Thymus (tissue), 11 donors: ENCODE measurements around the gene MSL3B.
A peak's percentile ranks its signal among the peaks of the same experiment; 100 is the strongest.
"Not testable (repeated sequence)": the region's sequence is repeated elsewhere in the genome, so short reads cannot be mapped to it uniquely, and the experiment has no call there.

Experiments used
- DNase-seq, 9 donors: peaks; one replicate each; pipeline ENCODE4 v3.0.0-alpha.2; 2013; ENCODE audit warnings: low spot score in 9 of 9, low read depth in 6 of 9, missing footprints in 1 of 9
- H3K27ac ChIP-seq, 2 donors: one replicate each; pipeline ENCODE4 v1.5.1; 2013; ENCODE audit warnings: control low read depth in 1 of 2, low read depth in 1 of 2, low read length in 1 of 2, mild to moderate bottlenecking in 1 of 2, moderate library complexity in 1 of 2
- H3K27me3 ChIP-seq, 2 donors: one replicate each; pipeline ENCODE4 v1.5.1; 2013; ENCODE audit warnings: low read length in 1 of 2; ENCODE audit not compliant: control insufficient read depth in 2 of 2, insufficient read depth in 1 of 2
- H3K36me3 ChIP-seq, 2 donors: one replicate each; pipeline ENCODE4 v1.5.1; 2013; ENCODE audit warnings: low read length in 1 of 2, mild to moderate bottlenecking in 1 of 2, moderate library complexity in 1 of 2; ENCODE audit not compliant: control insufficient read depth in 2 of 2, insufficient read depth in 2 of 2
- H3K4me1 ChIP-seq, 2 donors: one replicate each; pipeline ENCODE4 v1.5.1; 2013; ENCODE audit warnings: low read length in 2 of 2; ENCODE audit not compliant: control insufficient read depth in 2 of 2, insufficient read depth in 2 of 2
- H3K4me3 ChIP-seq, 2 donors: one replicate each; pipeline ENCODE4 v1.5.1; 2013; ENCODE audit warnings: low read length in 2 of 2, control low read depth in 1 of 2, mild to moderate bottlenecking in 1 of 2
- H3K9me3 ChIP-seq, 2 donors: one replicate each; pipeline ENCODE4 v1.5.1; 2013; ENCODE audit warnings: low read length in 1 of 2, mild to moderate bottlenecking in 1 of 2; ENCODE audit not compliant: control insufficient read depth in 2 of 2, insufficient read depth in 1 of 2
- WGBS: extraction: QIAGEN DNeasy Blood & Tissue Kit; methylation state at CpG from one replicate; pipeline ENCODE4 v1.1.7; 2013; 5-methylcytosine and 5-hydroxymethylcytosine counted together
- donor health status: healthy.

MSL3B gene

GRCh38 chr2:233867993-233868532, at the start of gene MSL3B:
TSS of gene MSL3B (minus strand) at chr2:233868386.
- peak; percentile 42 to 80 (median 53) for DNase-seq

GRCh38 chr2:233917116-233917515, 48.9 kb upstream of the MSL3B start, which contains the start of gene TRPM8:
TSS of gene TRPM8 (plus strand) at chr2:233917373. CDS start at chr2:233926538, 9,165 bp downstream.
- no peaks in the 10 kb centered on the region for H3K9me3 ChIP-seq
- no peak for DNase-seq
- no peak within 1 kb of the TSS for H3K27ac ChIP-seq
- H3K27me3 ChIP-seq = no peaks in the 10 kb centered on the region
- H3K4me3 ChIP-seq = no peak within 1 kb of the TSS
- WGBS = 54% methylated on average over 5 of the region's 5 CpGs
- no peaks in the 10 kb centered on the region for H3K36me3 ChIP-seq
- no peaks in the 10 kb centered on the region for H3K4me1 ChIP-seq

More at GRCh38 chr2:233867993-233868532, at the start of gene MSL3B:
- Histone ChIP-seq H3K4me3 (peak within 1 kb of the TSS; percentile 57 to 68), H3K27me3 (no peaks in the 10 kb centered on the region), H3K4me1 (peaks cover 0 to 3% of the 10 kb centered on the region in 2 donors), H3K36me3 (no peaks in the 10 kb centered on the region), H3K9me3 (peaks cover 0 to 2% of the 10 kb centered on the region in 2 donors), H3K27ac (peak within 1 kb of the TSS; percentile 50 to 65)
- WGBS = 12% methylated on average over 50 of the region's 50 CpGs

GRCh38 chr2:233915128-233915527, 46.9 kb upstream of the MSL3B start:
- no peaks in the 10 kb centered on the region for H3K27me3 ChIP-seq

GRCh38 chr2:233912691-233913423, 44.7 kb upstream of the MSL3B start:
- Histone ChIP-seq H3K9me3 (no peaks in the 10 kb centered on the region), H3K27ac (no peak overlapping the region), H3K27me3 (no peaks in the 10 kb centered on the region), H3K4me1 (no peaks in the 10 kb centered on the region), H3K4me3 (no peak overlapping the region), H3K36me3 (no peaks in the 10 kb centered on the region)
- WGBS = 29% methylated on average over 9 of the region's 9 CpGs
- peak in 7 of 9 donors; percentile 2 to 35 (median 10) for DNase-seq

More at GRCh38 chr2:233915128-233915527, 46.9 kb upstream of the MSL3B start:
- no peak overlapping the region for H3K4me3 ChIP-seq
- no peak for DNase-seq
- WGBS = 29% methylated on average over 2 of the region's 2 CpGs
- H3K27ac ChIP-seq = no peak overlapping the region
- no peaks in the 10 kb centered on the region for H3K4me1 ChIP-seq
- no peaks in the 10 kb centered on the region for H3K36me3 ChIP-seq
- no peaks in the 10 kb centered on the region for H3K9me3 ChIP-seq

- no peak for DNase-seq
- Histone ChIP-seq H3K9me3 (no peaks in the 10 kb centered on the region), H3K27me3 (no peaks in the 10 kb centered on the region), H3K27ac (no peak overlapping the region), H3K4me1 (no peaks in the 10 kb centered on the region), H3K4me3 (no peak overlapping the region), H3K36me3 (no peaks in the 10 kb centered on the region)
- 96% methylated on average over 3 of the region's 3 CpGs for WGBS
These were observed 39.4 kb upstream of the MSL3B start for GRCh38 chr2:233907627-233908026.

GRCh38 chr2:233905945-233906344, 37.8 kb upstream of the MSL3B start:
- H3K9me3 ChIP-seq = no peaks in the 10 kb centered on the region
- H3K4me1 ChIP-seq = no peaks in the 10 kb centered on the region
- no peak for DNase-seq
- no peaks in the 10 kb centered on the region for H3K36me3 ChIP-seq
- no peak overlapping the region for H3K4me3 ChIP-seq
- H3K27ac ChIP-seq = no peak overlapping the region
- WGBS = 97% methylated on average over 4 of the region's 4 CpGs
- peaks cover 0 to 3% of the 10 kb centered on the region in 2 donors for H3K27me3 ChIP-seq

- no peaks in the 10 kb centered on the region for H3K4me1 ChIP-seq
- H3K36me3 ChIP-seq = no peaks in the 10 kb centered on the region
- no peak for DNase-seq
- H3K9me3 ChIP-seq = no peaks in the 10 kb centered on the region
- no peak overlapping the region for H3K27ac ChIP-seq
- H3K27me3 ChIP-seq = peaks cover 0 to 5% of the 10 kb centered on the region in 2 donors
- no peak overlapping the region for H3K4me3 ChIP-seq
- WGBS = 96% methylated on average over 4 of the region's 4 CpGs
These were observed 33.7 kb upstream of the MSL3B start for GRCh38 chr2:233901884-233902283.

- WGBS = 86% methylated on average over 4 of the region's 4 CpGs
- H3K9me3 ChIP-seq = no peaks in the 10 kb centered on the region
- H3K4me3 ChIP-seq = no peak overlapping the region
- no peaks in the 10 kb centered on the region for H3K36me3 ChIP-seq
- DNase-seq = no peak
- H3K27me3 ChIP-seq = peaks cover 0 to 5% of the 10 kb centered on the region in 2 donors
- H3K27ac ChIP-seq = no peak overlapping the region
- no peaks in the 10 kb centered on the region for H3K4me1 ChIP-seq
These were observed 33.2 kb upstream of the MSL3B start for GRCh38 chr2:233901367-233901766.

- not testable (repeated sequence) for H3K27ac ChIP-seq, H3K27me3 ChIP-seq, H3K4me1 ChIP-seq, H3K36me3 ChIP-seq, DNase-seq, H3K9me3 ChIP-seq, H3K4me3 ChIP-seq
- 90% methylated on average over 2 of the region's 2 CpGs for WGBS
These were observed 28.1 kb upstream of the MSL3B start for GRCh38 chr2:233896253-233896652.
